Endothelial cell of umbilical vein (primary cell): Measurements from ENCODE around the gene EIF2AK2. TPM values are rescaled to one million over a fixed set of nuclear protein-coding genes. Genes with fewer than 3 reads are reported as not detected.

ENCODE experiments used
- BruUV-seq: library from RNA; stranded (reverse); fragments of 400-500 nt; replicated peaks from 2 replicates; lab custom pipeline; 2021; lab: Mats Ljungman, UMichigan
- CTCF ChIA-PET: fragments of 300-600, 350-600 bp; sonication (Branson Sonifier 250); formaldehyde crosslinking; loops from one replicate; lab custom pipeline; 2021; ENCODE audit warnings: antibody characterized with exemption, inconsistent platforms; lab: Charles Lee
- POLR2A ChIA-PET: fragments of 300-600, 350-600 bp; sonication (Branson Sonifier 250); formaldehyde crosslinking; loops from one replicate; lab custom pipeline; 2021; ENCODE audit warnings: antibody characterized with exemption, inconsistent platforms; lab: Charles Lee
- DNase-seq: peaks from one replicate; pipeline ENCODE4 v3.0.0-alpha.2; 2011; ENCODE audit warnings: low read depth, low spot score
- FAIRE-seq: peaks from 2 replicates; lab custom pipeline; 2011; peaks lifted over from hg19 to GRCh38; lab: Jason Lieb, UNC
- H2AFZ ChIP-seq: 2 replicates; pipeline ENCODE4 v1.6.0; 2012; ENCODE audit warnings: low read depth, low read length, control low read depth, inconsistent platforms
- H3K27ac ChIP-seq: 2 replicates; pipeline ENCODE4 v1.5.1; 2011; ENCODE audit warnings: low read depth, mild to moderate bottlenecking, control low read depth, low read length, moderate library complexity; ENCODE audit not compliant: insufficient read depth
- H3K27me3 ChIP-seq, 2 experiments: 2 replicates each; pipeline versions ENCODE4 v1.6.0 to v1.6.1; 2011; ENCODE audit warnings: low read length in 2 of 2, mixed read lengths in 1 of 2; ENCODE audit not compliant: control insufficient read depth in 2 of 2, insufficient read depth in 2 of 2
- H3K36me3 ChIP-seq, 2 experiments: 2 replicates in 1 of 2; 3 replicates in 1 of 2; pipeline ENCODE4 v1.5.1; 2011; ENCODE audit warnings: low read length in 2 of 2, mild to moderate bottlenecking in 1 of 2, moderate library complexity in 1 of 2; ENCODE audit not compliant: control insufficient read depth in 2 of 2, insufficient read depth in 2 of 2; ENCODE audit errors: extremely low read depth in 1 of 2
- H3K4me1 ChIP-seq: 3 replicates; pipeline ENCODE4 v1.5.1; 2011; ENCODE audit warnings: mild to moderate bottlenecking, low read length; ENCODE audit not compliant: control insufficient read depth, insufficient read depth; ENCODE audit errors: extremely low read depth
- H3K4me2 ChIP-seq: 2 replicates; pipeline ENCODE4 v1.6.1; 2011; ENCODE audit warnings: low read length, control low read depth, mixed read lengths; ENCODE audit not compliant: insufficient read depth
- H3K4me3 ChIP-seq, 3 experiments: fragments of 200-600 bp in 1 of 3; sonication (generic), shearing (Covaris generic) in 1 of 3; replicated peaks in 1 of 3; 2 replicates each; pipeline ENCODE4 v1.5.1; 2011 to 2016; ENCODE audit warnings: control low read depth in 3 of 3, low read length in 3 of 3, mild to moderate bottlenecking in 2 of 3, inconsistent platforms in 1 of 3, low read depth in 1 of 3, moderate library complexity in 1 of 3; ENCODE audit not compliant: insufficient read depth in 1 of 3
- H3K79me2 ChIP-seq: 2 replicates; pipeline ENCODE4 v1.6.0; 2012; ENCODE audit warnings: low read length, inconsistent platforms; ENCODE audit not compliant: control insufficient read depth, insufficient read depth
- H3K9ac ChIP-seq: replicated peaks from 2 replicates; pipeline ENCODE3; 2011; ENCODE audit warnings: low read length, control low read depth; ENCODE audit not compliant: insufficient read depth; ENCODE audit errors: extremely low read depth
- H3K9me1 ChIP-seq: replicated peaks from 3 replicates; pipeline ENCODE4 v1.6.0; 2011; ENCODE audit warnings: mild to moderate bottlenecking, low read length; ENCODE audit not compliant: control insufficient read depth, insufficient read depth; ENCODE audit errors: extremely low read depth
- H3K9me3 ChIP-seq: replicated peaks from 2 replicates; pipeline ENCODE4 v1.5.1; 2012; ENCODE audit warnings: low read length, inconsistent platforms; ENCODE audit not compliant: control insufficient read depth, insufficient read depth
- H4K20me1 ChIP-seq: replicated peaks from 2 replicates; pipeline ENCODE3; 2011; ENCODE audit warnings: mild to moderate bottlenecking, low read length; ENCODE audit not compliant: control insufficient read depth, insufficient read depth; ENCODE audit errors: extremely low read depth
- EZH2 ChIP-seq: IDR thresholded peaks from 2 replicates; pipeline ENCODE4 v1.6.1; 2012; ENCODE audit warnings: borderline replicate concordance, low read depth, mild to moderate bottlenecking, moderate library complexity, low read length, inconsistent platforms; ENCODE audit not compliant: severe bottlenecking
- GATA2 ChIP-seq: IDR thresholded peaks from 2 replicates; pipeline ENCODE4 v1.7.0; 2011; ENCODE audit warnings: low read depth, mild to moderate bottlenecking, moderate library complexity, mixed read lengths, low read length; ENCODE audit not compliant: insufficient read length, insufficient read depth
- POLR2A ChIP-seq: IDR thresholded peaks from 2 replicates; pipeline ENCODE4 v1.6.1; 2012; ENCODE audit warnings: low read depth, mild to moderate bottlenecking, control low read depth, low read length
- POLR2AphosphoS5 ChIP-seq: IDR thresholded peaks from 2 replicates; pipeline ENCODE4 v1.6.1; 2012; ENCODE audit warnings: low read depth, mild to moderate bottlenecking, control low read depth, low read length, moderate library complexity; ENCODE audit not compliant: insufficient read depth
- dilution Hi-C: fragments of 300-500 bp; cut with MboI; formaldehyde crosslinking; loops from one replicate; pipeline ENCODE4 v1.15.0; 2019; ENCODE audit warnings: low sequenced_read_pairs; ENCODE audit not compliant: extremely low pct_ligation_motif_present
- intact Hi-C: fragments of 100-400 bp; cut with micrococcal nuclease; formaldehyde crosslinking; loops from one replicate; pipeline ENCODE4 v1.10.0; 2022
- polyA plus RNA-seq, 4 experiments: library from polyadenylated mRNA; depleted of rRNA in 3 of 4; stranded (reverse) in 3 of 4; unstranded in 1 of 4; fragments of >200 nt; gene quantifications; 2 replicates each; pipeline versions ENCODE4 v1.2.1 to v1.2.3, GENCODE V29; 2011 to 2012; ENCODE audit warnings: missing spikeins in 1 of 4
- total RNA-seq: library from RNA; stranded (reverse); gene quantifications from 2 replicates; pipeline ENCODE4 v1.2.3, GENCODE V29; 2021
- TF ChIP-seq, protein P1 (sequence below): IDR thresholded peaks from 2 replicates; pipeline ENCODE4 v1.6.1; 2011; ENCODE audit not compliant: insufficient read depth, insufficient read length

The EIF2AK2 gene
- total and polyA plus RNA-seq, 2 donors (not counting 3 experiments of a cell fraction or from before 2014, with no cell fraction given): 8.0 to 41.1 TPM

DNA sequence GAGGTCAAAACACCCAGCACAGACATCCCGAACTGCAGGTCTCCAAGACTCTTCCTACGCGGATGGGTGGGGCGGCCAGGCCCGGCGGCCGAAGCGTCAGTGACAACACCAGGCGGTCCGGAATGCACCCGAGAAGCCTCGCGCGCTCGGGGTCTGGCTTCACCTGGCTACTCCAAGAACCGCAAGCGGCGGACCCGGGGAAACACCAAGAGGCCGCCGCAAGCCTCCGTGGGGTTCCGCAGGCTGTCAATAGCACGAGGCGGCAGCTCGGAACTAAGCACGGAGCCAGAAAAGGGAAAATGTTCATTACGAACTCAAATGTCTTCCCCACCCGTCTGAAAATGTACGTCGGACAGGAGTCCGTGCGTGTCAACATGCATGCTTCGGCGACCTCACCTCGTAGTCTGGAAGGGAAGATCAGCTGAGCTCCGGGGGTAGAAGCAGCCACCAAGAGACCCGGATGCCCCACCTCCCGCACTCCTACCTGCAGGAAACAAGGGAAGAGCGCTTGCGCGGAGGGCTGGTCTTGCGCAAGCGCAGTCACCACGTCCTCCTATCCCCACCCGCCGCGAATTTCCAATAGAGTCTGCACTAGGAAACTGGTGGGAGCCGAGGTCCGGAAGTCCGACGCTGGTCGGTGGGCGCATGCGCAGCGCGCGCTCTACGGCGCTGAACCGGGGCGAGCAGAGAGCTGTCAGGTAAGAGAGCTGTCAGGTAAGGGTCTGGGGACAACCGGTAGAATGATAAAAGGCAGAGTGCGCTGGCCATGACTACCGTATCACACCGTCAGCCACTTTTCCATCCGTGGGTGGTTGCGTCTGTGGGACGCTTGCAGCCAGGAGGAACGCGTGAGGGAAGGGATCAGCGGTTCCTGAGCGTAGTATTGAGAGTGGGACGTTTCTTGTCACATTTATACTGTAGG is 72.6 kb downstream of the EIF2AK2 start, which contains the start of the genes GPATCH11 and HEATR5B:
TSS of gene GPATCH11 (plus strand) at position 646 of the 922 bp plus-strand sequence. CDS start 3,864 bp downstream, outside the sequence.
TSS of gene HEATR5B (minus strand) at position 500 of the 922 bp plus-strand sequence. CDS start 958 bp downstream, outside the sequence.
- TF ChIP-seq POLR2A (peak; percentile 73), POLR2AphosphoS5 (peak; percentile 59)
- TF ChIP-seq, protein P1, sequence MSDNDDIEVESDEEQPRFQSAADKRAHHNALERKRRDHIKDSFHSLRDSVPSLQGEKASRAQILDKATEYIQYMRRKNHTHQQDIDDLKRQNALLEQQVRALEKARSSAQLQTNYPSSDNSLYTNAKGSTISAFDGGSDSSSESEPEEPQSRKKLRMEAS: no peak
- Histone ChIP-seq H3K4me3 (peak within 1 kb of the TSS; percentile 54 to 99 (median 82)), H3K4me1 (peaks cover 32% of the 10 kb centered on the region), H3K9ac (peak within 1 kb of the TSS; percentile 76), H3K36me3 (peaks cover 0 to 3% of the 10 kb centered on the region in 2 experiments), H3K79me2 (peaks cover 11% of the 10 kb centered on the region), H4K20me1 (no peaks in the 10 kb centered on the region), H3K27me3 (no peaks in the 10 kb centered on the region), H3K4me2 (peak within 1 kb of the TSS; percentile 98), H3K9me3 (no peaks in the 10 kb centered on the region), H3K9me1 (no peaks in the 10 kb centered on the region), H3K27ac (peak within 1 kb of the TSS; percentile 42), H2AFZ (peak within 1 kb of the TSS; percentile 98)
- intact Hi-C loops (loop anchor here (5.0 kb wide), 1 partner anchor 117 kb away; the partner anchor contains the start of gene STRN), dilution Hi-C loops (no loop called here)
- ChIA-PET POLR2A (no interaction called here), CTCF (no interaction called here)
- FAIRE-seq: peak; percentile 93
- BruUV-seq: TSS peak; percentile 54
- DNase-seq: peak; percentile 99

DNA sequence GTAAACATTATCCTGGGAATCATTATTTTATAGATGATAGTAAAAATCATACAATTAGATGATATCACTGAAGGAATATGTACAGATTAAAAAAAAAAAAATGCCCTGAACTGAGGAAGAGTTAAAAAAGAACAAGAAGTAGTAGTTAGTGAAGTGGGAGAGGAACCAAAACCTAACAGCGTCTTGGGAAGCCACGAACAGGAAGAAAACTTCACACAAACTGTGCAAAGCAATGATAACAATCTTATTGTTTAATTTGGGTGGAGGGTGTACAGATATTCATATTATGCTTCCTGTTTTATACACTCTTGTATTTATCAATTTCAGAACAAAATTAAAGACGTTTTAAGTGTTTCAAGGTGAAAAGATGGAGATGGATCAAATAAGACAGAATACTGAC is 76.1 kb downstream of the EIF2AK2 start:
- Histone ChIP-seq H3K27me3 (no peaks in the 10 kb centered on the region), H3K9ac (no peak overlapping the region), H3K36me3 (peaks cover 3 to 9% of the 10 kb centered on the region in 2 experiments), H3K4me3 (no peak overlapping the region), H3K9me1 (no peaks in the 10 kb centered on the region), H3K27ac (peak overlapping the region; percentile 30), H4K20me1 (no peaks in the 10 kb centered on the region), H3K4me1 (peaks cover 28% of the 10 kb centered on the region), H3K4me2 (peak overlapping the region; percentile 49), H3K9me3 (no peaks in the 10 kb centered on the region), H2AFZ (no peak overlapping the region), H3K79me2 (peaks cover 11% of the 10 kb centered on the region)
- FAIRE-seq: no peak
- intact Hi-C loops: loop anchor here (5.0 kb wide), 1 partner anchor 113 kb away; the partner anchor contains the start of gene STRN
- no TSS peak for BruUV-seq
- CTCF ChIA-PET: no interaction called here
- POLR2A ChIA-PET: no interaction called here
- dilution Hi-C loops: no loop called here
- DNase-seq: peak; percentile 36
- TF ChIP-seq GATA2: peak; percentile 14
- no peak for TF ChIP-seq EZH2
